RWPE2 (cell line): Measurements from ENCODE around the gene SRSF4.
"Not testable (repeated sequence)": the region's sequence is repeated elsewhere in the genome, so short reads cannot be mapped to it uniquely, and the experiment has no call there.

Source experiments
- ATAC-seq: fragments of 200-7000 bp; cut with Tn5 transposase; 3 replicates; pipeline ENCODE4 v1.9.1; 2021; ENCODE audit warnings: low read depth
- DNase-seq: peaks from one replicate; pipeline ENCODE4 v3.0.0-alpha.2; 2020; ENCODE audit warnings: low spot score
- H3K27ac ChIP-seq: fragments of 450-650 bp; 2 replicates; pipeline ENCODE4 v1.5.1; 2017; ENCODE audit warnings: mild to moderate bottlenecking; ENCODE audit not compliant: poor library complexity, severe bottlenecking
- H3K27me3 ChIP-seq: fragments of 250-450 bp; sonication (Bioruptor Pico); 2 replicates; pipeline ENCODE4 v1.5.1; 2021; ENCODE audit warnings: mild to moderate bottlenecking, moderate library complexity; ENCODE audit not compliant: insufficient read depth, poor library complexity, severe bottlenecking
- H3K36me3 ChIP-seq: fragments of 250-450 bp; sonication (Bioruptor Pico); 2 replicates; pipeline ENCODE4 v1.5.1; 2020; ENCODE audit warnings: low read depth, mild to moderate bottlenecking, moderate library complexity
- H3K4me1 ChIP-seq: fragments of 250-450 bp; sonication (Bioruptor Pico); 2 replicates; pipeline ENCODE4 v1.5.1; 2021; ENCODE audit warnings: mild to moderate bottlenecking, moderate library complexity; ENCODE audit not compliant: insufficient read depth, poor library complexity, severe bottlenecking
- H3K4me3 ChIP-seq: fragments of 250-450 bp; sonication (Bioruptor Pico); 2 replicates; pipeline ENCODE4 v1.5.1; 2021; ENCODE audit warnings: mild to moderate bottlenecking, moderate library complexity; ENCODE audit not compliant: severe bottlenecking
- H3K9me3 ChIP-seq: fragments of 250-450 bp; sonication (Bioruptor Pico); 2 replicates; pipeline ENCODE4 v1.5.1; 2021; ENCODE audit warnings: mild to moderate bottlenecking, moderate library complexity; ENCODE audit not compliant: severe bottlenecking
- CTCF ChIP-seq: fragments of 450-650 bp; IDR thresholded peaks from one replicate; pipeline ENCODE4 v1.5.1; 2017; ENCODE audit warnings: mild to moderate bottlenecking, moderate library complexity; ENCODE audit not compliant: poor library complexity, severe bottlenecking

The SRSF4 gene

GRCh38 chr1:29225361-29225760, 43.7 kb upstream of the SRSF4 start:
- Histone ChIP-seq H3K27ac (no peak overlapping the region), H3K4me1 (peaks cover 4% of the 10 kb centered on the region), H3K9me3 (no peaks in the 10 kb centered on the region), H3K4me3 (no peak overlapping the region), H3K36me3 (peaks cover 28% of the 10 kb centered on the region), H3K27me3 (no peaks in the 10 kb centered on the region)
- no peak for ATAC-seq
- no peak for DNase-seq
- no peak for TF ChIP-seq CTCF

- DNase-seq: no peak
- TF ChIP-seq CTCF: no peak
- Histone ChIP-seq H3K27me3 (no peaks in the 10 kb centered on the region), H3K36me3 (peaks cover 35% of the 10 kb centered on the region), H3K4me1 (no peaks in the 10 kb centered on the region), H3K27ac (no peak overlapping the region), H3K9me3 (no peaks in the 10 kb centered on the region), H3K4me3 (no peak overlapping the region)
- ATAC-seq: no peak
Observed at GRCh38 chr1:29224356-29224837, 42.7 kb upstream of the SRSF4 start.

GRCh38 chr1:29223521-29223920, 41.8 kb upstream of the SRSF4 start:
- H3K27me3 ChIP-seq: no peaks in the 10 kb centered on the region
- TF ChIP-seq CTCF: no peak
- DNase-seq (no peak), ATAC-seq (no peak)
- H3K36me3 ChIP-seq: peaks cover 38% of the 10 kb centered on the region
- no peak overlapping the region for H3K27ac ChIP-seq
- H3K4me3 ChIP-seq: no peak overlapping the region
- no peaks in the 10 kb centered on the region for H3K4me1 ChIP-seq
- H3K9me3 ChIP-seq: no peaks in the 10 kb centered on the region

GRCh38 chr1:29222686-29223085, 41.0 kb upstream of the SRSF4 start:
- H3K27ac ChIP-seq: no peak overlapping the region
- peaks cover 45% of the 10 kb centered on the region for H3K36me3 ChIP-seq
- H3K4me3 ChIP-seq: no peak overlapping the region
- H3K27me3 ChIP-seq: no peaks in the 10 kb centered on the region
- no peak for TF ChIP-seq CTCF
- DNase-seq (no peak), ATAC-seq (no peak)
- no peaks in the 10 kb centered on the region for H3K9me3 ChIP-seq
- H3K4me1 ChIP-seq: no peaks in the 10 kb centered on the region

- not testable (repeated sequence) for H3K4me3 ChIP-seq, H3K4me1 ChIP-seq, H3K27ac ChIP-seq, H3K27me3 ChIP-seq, DNase-seq, H3K9me3 ChIP-seq, ATAC-seq
- peaks cover 50% of the 10 kb centered on the region for H3K36me3 ChIP-seq
Observed at GRCh38 chr1:29222260-29222659, 40.6 kb upstream of the SRSF4 start.
